ENCODE results near the gene RIN2. TPM values are rescaled to one million over a fixed set of nuclear protein-coding genes. Genes with fewer than 3 reads are reported as not detected.

Gene RIN2
- total and polyA plus RNA-seq, 2 of the 13 experiments (the other 11 are each of a cell fraction or from before 2014, with no cell fraction given), result 2.5 to 5.1 TPM

DNA sequence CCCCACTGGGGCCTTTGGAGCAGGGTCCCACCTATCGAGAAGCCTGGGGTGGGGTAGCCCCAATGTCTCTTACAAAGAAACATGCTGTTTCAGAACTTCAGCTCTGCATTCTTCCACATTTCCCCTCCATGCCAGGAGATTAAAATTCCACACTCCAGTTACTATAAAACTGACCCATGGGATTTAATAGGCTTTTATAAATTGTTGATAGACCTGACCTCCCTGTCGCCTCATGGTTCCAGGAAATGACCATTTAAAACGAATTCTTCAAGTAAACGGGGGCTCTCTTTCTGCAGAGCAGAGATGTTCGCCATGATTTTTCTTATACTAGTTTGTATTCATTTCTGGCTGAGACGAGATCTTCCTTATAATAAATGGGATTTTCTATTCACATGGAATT lies 19.3 kb downstream of the RIN2 start:
- no peaks in the 10 kb centered on the region for H3K27me3 ChIP-seq (ENCODE audit: control insufficient read depth in 1 of 2, insufficient read depth in 2 of 2, low read length in 2 of 2)

DNA sequence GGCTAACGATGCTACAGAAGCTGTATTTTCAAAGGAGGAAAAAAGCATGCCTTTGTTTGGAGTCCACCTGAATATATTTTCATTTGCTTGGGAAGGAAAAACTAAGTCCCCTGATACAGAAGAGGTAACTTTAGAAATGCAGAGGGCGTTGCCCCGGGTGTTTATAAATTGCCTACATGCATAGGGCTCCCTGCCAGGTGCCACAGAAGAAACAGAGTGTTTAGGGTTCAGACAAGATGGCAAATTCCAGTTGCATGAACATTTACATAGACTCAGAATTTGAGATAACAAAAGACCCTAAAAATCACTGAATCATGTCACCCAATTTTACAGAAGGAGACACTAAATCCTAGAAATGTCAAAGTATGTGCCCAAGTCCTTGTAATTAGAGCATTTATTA lies 19.9 kb downstream of the RIN2 start:
- Histone ChIP-seq H3K9me3 (ENCODE audit: low read length) (no peaks in the 10 kb centered on the region), H3K27me3 (ENCODE audit: control insufficient read depth in 1 of 2, insufficient read depth in 2 of 2, low read length in 2 of 2) (no peaks in the 10 kb centered on the region), H3K79me2 (ENCODE audit: insufficient read depth, low read length) (no peaks in the 10 kb centered on the region), H3K4me3 (replicated peaks in 1 of 3; ENCODE audit: insufficient read depth in 1 of 3, low read depth in 2 of 3, low read length in 3 of 3) (no peak overlapping the region), H2AFZ (ENCODE audit: low read length) (no peak overlapping the region), H3K27ac (ENCODE audit: extremely low read length, insufficient read depth, low read length) (no peak overlapping the region), H3K4me1 (ENCODE audit: insufficient read depth, low read length) (peaks cover 17% of the 10 kb centered on the region), H3K9ac (ENCODE audit: insufficient read depth, low read depth, low read length) (no peak overlapping the region), H4K20me1 (ENCODE audit: insufficient read depth, low read length) (no peaks in the 10 kb centered on the region), H3K36me3 (replicated peaks in 1 of 2; ENCODE audit: control insufficient read depth in 1 of 2, insufficient read depth in 2 of 2, low read length in 2 of 2) (no peaks in the 10 kb centered on the region), H3K4me2 (ENCODE audit: low read depth, low read length) (no peak overlapping the region)
- CTCF ChIA-PET (ENCODE audit: low intra/inter-chr PET ratio, low total read pairs), result no interaction called here
- DNase-seq (ENCODE audit: low spot score) (no peak), ATAC-seq (no peak), FAIRE-seq (no peak)
- POLR2A ChIA-PET, result no interaction called here
- no TSS peak for BruUV-seq (replicated peaks)
- 82% methylated on average over 3 of the region's 3 CpGs for WGBS (ENCODE audit: low lambda C conversion rate)
- TF ChIP-seq ZNF30 (CRISPR knock-in tag; IDR thresholded peaks at IDR 0.05) (no peak), BATF2 (CRISPR knock-in tag; IDR thresholded peaks at IDR 0.05) (no peak), ZSCAN20 (CRISPR knock-in tag; IDR thresholded peaks at IDR 0.05; ENCODE audit: borderline replicate concordance) (no peak), ZMAT3 (CRISPR knock-in tag; conservative IDR thresholded peaks at IDR 0.05) (no peak)
- intact Hi-C loops (cut with micrococcal nuclease; ENCODE audit: unreplicated experiment), result no loop called here
- in situ Hi-C loops (cut with HindIII; ENCODE audit: extremely low pct_ligation_motif_present, low pct_unique_long_range_greater_than_20kb), result no loop called here

More for the DNA sequence above, 19.3 kb downstream of the RIN2 start:
- no peak for DNase-seq (ENCODE audit: low spot score)
- H3K27ac ChIP-seq (ENCODE audit: extremely low read length, insufficient read depth, low read length), result no peak overlapping the region
- CTCF ChIA-PET (ENCODE audit: low intra/inter-chr PET ratio, low total read pairs), result no interaction called here
- 68% methylated on average over 6 of the region's 6 CpGs for WGBS (ENCODE audit: low lambda C conversion rate)
- BruUV-seq (replicated peaks), result no TSS peak
- intact Hi-C loops (cut with micrococcal nuclease; ENCODE audit: unreplicated experiment), result no loop called here
- ATAC-seq, result no peak
- no peaks in the 10 kb centered on the region for H3K9me3 ChIP-seq (ENCODE audit: low read length)
- H3K4me2 ChIP-seq (ENCODE audit: low read depth, low read length), result no peak overlapping the region
- H2AFZ ChIP-seq (ENCODE audit: low read length), result no peak overlapping the region
- peaks cover 17% of the 10 kb centered on the region for H3K4me1 ChIP-seq (ENCODE audit: insufficient read depth, low read length)
- no peak for TF ChIP-seq SP5 (CRISPR knock-in tag; IDR thresholded peaks at IDR 0.05; ENCODE audit: borderline replicate concordance, low read depth)
- no peak for TF ChIP-seq ZNF567 (CRISPR knock-in tag; IDR thresholded peaks at IDR 0.05; ENCODE audit: borderline replicate concordance)
- no peak for TF ChIP-seq ZNF737 (CRISPR knock-in tag; IDR thresholded peaks at IDR 0.05; ENCODE audit: borderline replicate concordance)
- no peak overlapping the region for H3K4me3 ChIP-seq (replicated peaks in 1 of 3; ENCODE audit: insufficient read depth in 1 of 3, low read depth in 2 of 3, low read length in 3 of 3)
- no peak overlapping the region for H3K9ac ChIP-seq (ENCODE audit: insufficient read depth, low read depth, low read length)
- in situ Hi-C loops (cut with HindIII; ENCODE audit: extremely low pct_ligation_motif_present, low pct_unique_long_range_greater_than_20kb), result no loop called here
- H3K36me3 ChIP-seq (replicated peaks in 1 of 2; ENCODE audit: control insufficient read depth in 1 of 2, insufficient read depth in 2 of 2, low read length in 2 of 2), result no peaks in the 10 kb centered on the region
- H4K20me1 ChIP-seq (ENCODE audit: insufficient read depth, low read length), result no peaks in the 10 kb centered on the region
- H3K79me2 ChIP-seq (ENCODE audit: insufficient read depth, low read length), result no peaks in the 10 kb centered on the region
- POLR2A ChIA-PET, result no interaction called here
- FAIRE-seq, result no peak

All from HepG2 (cell line).